ENCODE results near the gene JARID2.

JARID2 gene

DNA sequence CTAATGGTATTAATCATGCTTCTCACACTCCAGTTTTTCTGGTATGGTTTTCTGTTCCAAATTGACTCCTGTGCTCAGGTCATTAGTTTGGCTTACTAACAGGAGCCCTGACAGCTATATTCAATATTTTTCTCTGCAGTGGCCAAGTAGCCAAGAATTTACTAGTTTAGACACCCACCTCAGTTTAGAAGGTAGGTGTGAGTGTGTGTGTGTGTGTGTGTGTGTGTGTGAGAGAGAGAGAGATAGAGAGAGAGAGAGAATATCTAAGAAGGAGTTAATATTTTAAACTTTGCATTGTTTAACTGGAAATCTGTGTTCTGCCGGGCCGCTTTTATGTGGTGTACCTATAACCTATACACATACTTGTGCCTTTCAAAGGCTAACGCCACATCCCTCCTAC, 18.5 kb downstream of the JARID2 start:
- no peak for DNase-seq (ENCODE audit: low read depth in 3 of 3, low spot score in 1 of 3)

DNA sequence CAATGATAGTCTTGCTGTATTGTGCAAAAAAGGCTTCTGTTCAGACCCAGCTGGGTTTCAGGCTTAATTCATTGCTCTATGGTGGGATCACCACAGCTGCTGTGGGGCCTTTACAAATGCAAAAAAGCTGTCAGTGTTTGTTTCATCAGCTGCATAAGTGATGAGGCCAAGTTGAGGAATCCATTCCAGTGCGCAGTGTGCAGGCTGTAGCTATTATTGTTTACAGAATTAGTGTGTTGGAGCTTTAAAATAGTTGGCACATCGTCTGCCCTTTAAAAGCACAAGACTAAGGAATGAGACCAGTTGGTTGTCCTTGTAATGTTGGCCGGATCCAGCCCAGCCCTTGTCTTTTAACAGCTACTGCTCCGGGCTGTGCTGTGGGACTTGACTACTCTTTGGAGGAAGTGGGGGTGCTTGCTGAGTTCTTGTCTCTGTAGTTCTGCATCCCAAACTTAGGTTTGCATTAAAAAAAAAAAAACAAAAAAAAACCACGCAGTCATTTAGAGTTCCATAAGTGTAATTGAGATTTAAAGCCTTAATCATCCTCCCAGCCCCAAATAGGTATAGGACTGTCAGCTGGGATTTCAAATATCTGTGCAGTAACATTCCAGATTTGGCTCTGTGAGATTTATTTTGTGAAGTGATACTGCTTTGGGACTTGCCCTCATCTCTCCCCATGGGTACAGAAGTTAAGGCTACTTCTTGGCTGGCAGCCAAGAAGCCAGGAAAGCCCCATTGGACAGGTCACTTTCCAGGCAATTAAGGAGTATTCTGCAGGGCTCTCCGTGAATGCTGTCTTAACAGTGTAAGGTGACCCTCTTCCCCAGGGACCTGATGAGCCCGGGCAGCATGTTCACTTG, 19.3 kb downstream of the JARID2 start:
- no peak for DNase-seq (ENCODE audit: low read depth in 3 of 3, low spot score in 1 of 3)

- DNase-seq (ENCODE audit: low read depth in 3 of 3, low spot score in 1 of 3), result no peak
These were observed 19.9 kb downstream of the JARID2 start for GRCh38 chr6:15265787-15266186.

- DNase-seq (ENCODE audit: low read depth in 3 of 3, low spot score in 1 of 3), result no peak
These were observed 20.6 kb downstream of the JARID2 start for GRCh38 chr6:15266423-15266996.

DNA sequence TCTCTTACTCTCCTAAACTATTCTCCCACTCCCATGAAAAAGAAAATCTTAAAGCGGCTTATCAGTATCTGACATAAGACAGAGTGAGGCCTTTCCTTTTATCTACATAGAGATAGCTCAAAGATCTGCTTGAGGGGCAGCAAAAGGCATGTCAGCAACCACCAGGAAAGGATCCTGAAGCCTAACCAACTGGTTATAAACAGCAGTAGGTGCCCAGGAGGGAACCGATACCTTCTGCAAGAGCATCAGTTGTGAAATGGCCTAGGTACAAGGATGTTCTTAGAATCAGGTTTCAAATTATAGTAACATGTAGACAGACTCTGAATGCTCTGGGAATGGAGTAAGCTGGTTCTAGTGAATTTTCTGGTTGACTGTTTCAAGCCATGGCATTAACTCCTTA, 21.4 kb downstream of the JARID2 start:
- DNase-seq (ENCODE audit: low read depth in 3 of 3, low spot score in 1 of 3), result no peak

- DNase-seq (ENCODE audit: low read depth in 3 of 3, low spot score in 1 of 3), result no peak
These were observed 22.5 kb downstream of the JARID2 start for GRCh38 chr6:15268137-15268908.

- DNase-seq (ENCODE audit: low read depth in 3 of 3, low spot score in 1 of 3), result no peak
These were observed 23.1 kb downstream of the JARID2 start for GRCh38 chr6:15269011-15269410.

- DNase-seq (ENCODE audit: low read depth in 3 of 3, low spot score in 1 of 3), result no peak
These were observed 23.8 kb downstream of the JARID2 start for GRCh38 chr6:15269619-15270018.

DNA sequence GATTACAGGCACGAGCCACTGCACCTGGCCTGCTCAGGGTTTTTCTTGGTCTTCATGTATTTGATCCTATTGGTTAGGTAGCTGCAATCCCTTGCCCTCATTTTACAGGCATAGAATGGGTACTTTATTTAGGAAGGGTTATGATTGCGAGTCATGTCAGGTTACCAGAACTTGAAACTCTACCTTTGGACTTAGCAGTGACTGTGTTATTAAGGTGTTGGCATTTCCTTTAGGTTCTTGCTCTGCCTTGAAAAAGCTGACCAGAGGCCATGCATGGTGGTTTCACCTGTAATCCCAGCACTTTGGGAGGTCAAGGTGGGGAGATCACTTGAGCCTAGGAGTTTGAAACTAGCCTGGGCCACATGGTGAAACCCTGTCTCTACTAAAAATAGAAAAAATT, 24.5 kb downstream of the JARID2 start:
- no peak for DNase-seq (ENCODE audit: low read depth in 3 of 3, low spot score in 1 of 3)

DNA sequence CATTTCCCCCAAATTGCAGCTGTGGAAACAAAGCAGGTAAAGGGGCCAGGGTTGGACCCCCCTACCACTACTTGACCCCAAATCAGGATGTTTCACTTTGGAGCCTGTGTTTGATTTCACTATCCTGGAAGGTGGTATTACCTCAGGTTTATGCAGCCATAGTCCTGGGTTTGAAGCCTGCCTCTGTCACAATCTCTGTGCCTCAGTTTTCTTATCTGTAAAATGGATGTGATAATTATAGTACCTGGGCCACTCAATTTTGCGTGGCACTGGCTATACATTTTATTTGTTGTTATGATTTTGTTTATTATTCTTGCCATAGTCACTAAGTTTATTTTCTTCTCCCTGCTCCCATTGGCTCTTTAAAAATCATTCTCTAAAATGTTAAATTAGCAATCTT, 26.7 kb downstream of the JARID2 start:
- DNase-seq (ENCODE audit: low read depth in 3 of 3, low spot score in 1 of 3), result no peak

GRCh38 chr6:15274692-15275387, 29.0 kb downstream of the JARID2 start:
- DNase-seq (ENCODE audit: low read depth in 3 of 3, low spot score in 1 of 3), result no peak

- DNase-seq (ENCODE audit: low read depth in 3 of 3, low spot score in 1 of 3), result no peak
These were observed 30.4 kb downstream of the JARID2 start for GRCh38 chr6:15276036-15276985.

DNA sequence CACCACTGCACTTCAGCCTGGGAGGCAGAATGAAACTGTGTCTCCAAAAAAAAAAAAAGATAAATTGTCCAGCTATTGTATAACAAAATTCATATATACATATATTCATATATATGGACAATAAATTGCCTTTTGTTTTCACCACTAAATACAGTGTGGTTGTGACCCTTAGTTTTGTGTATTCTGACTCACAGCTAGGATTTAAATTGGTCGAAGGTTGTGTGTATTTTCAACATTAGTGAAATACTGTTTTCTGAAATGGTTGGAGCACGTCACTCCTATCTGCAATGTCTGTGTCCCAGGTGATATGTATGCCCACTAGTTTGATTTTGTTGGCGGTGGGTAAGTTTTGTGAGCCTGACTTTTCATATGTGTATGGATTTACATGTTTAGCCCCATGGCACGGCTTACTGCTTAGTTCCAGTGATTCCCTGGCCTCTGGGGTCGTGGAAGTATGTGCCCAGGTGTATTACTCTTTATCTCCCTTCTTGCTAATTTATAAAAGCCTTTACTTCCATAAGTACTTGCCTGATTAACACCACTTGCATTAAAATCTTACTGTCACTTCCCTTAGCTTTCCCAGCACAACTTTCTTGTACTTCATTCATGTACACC, 33.3 kb downstream of the JARID2 start:
- DNase-seq (ENCODE audit: low read depth in 3 of 3, low spot score in 1 of 3), result no peak

GRCh38 chr6:15280028-15280427, 34.2 kb downstream of the JARID2 start:
- no peak for DNase-seq (ENCODE audit: low read depth in 3 of 3, low spot score in 1 of 3)

DNA sequence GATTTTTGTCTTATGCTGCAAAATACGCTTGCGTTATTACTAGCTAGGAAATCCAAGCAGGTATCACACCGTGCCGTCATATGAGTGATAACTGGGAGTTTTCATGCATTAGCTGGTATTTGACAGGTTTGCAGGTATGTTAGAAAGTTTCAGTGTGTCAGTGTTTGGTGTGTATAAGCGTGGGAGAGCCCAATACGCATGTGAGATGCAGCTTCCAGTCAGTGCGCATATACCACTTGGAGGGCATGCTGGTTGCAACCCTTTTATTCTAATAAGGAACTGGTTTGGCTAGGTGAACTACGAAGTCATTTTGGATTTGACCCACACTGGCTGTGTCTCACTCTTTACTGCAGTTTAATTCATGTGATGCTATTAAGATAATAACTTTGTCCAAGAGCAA, 35.1 kb downstream of the JARID2 start:
- no peak for DNase-seq (ENCODE audit: low read depth in 3 of 3, low spot score in 1 of 3)

DNA sequence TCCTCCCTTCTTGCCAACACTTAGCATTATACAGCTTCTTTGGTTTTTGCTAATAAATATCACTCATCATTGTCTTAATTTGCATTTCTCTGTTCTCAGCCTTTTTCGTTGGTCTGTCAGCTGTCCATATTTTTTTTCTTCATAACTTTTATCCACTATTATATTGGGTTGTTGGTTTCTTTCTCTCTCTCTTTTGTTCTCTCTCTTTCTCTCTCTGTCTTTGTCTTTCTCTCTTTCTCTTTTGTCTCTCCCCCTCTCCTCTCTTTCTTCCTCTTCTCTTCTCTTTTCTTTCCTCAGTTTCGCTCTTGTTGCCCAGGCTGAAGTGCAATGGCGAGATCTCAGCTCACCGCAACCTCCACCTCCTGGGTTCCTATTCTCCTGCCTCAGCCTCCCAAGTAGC, 36.5 kb downstream of the JARID2 start:
- no peak for DNase-seq (ENCODE audit: low read depth in 3 of 3, low spot score in 1 of 3)

GRCh38 chr6:15283986-15284361, 38.1 kb downstream of the JARID2 start:
- DNase-seq (ENCODE audit: low read depth in 3 of 3, low spot score in 1 of 3), result no peak

GRCh38 chr6:15284743-15285142, 38.9 kb downstream of the JARID2 start:
- DNase-seq (ENCODE audit: low read depth in 3 of 3, low spot score in 1 of 3), result no peak

- no peak for DNase-seq (ENCODE audit: low read depth in 3 of 3, low spot score in 1 of 3)
These were observed 39.9 kb downstream of the JARID2 start for GRCh38 chr6:15285682-15286294.

All from stimulated activated CD4-positive, alpha-beta T cell treated with anti-CD3 and anti-CD28 coated beads, TNF-alpha, amount 100 ng/mL, for 1 hour (primary cell).